ENCODE data around the gene VPS50.

GRCh38 chr7:93352881-93353280 lies 120.7 kb downstream of the VPS50 start:
- TF ChIP-seq GATA2 (IDR thresholded peaks at IDR 0.05; ENCODE audit: low read depth, low read length), result no peak
- no peak for TF ChIP-seq GATA3 (IDR thresholded peaks at IDR 0.05; ENCODE audit: low read depth, low read length)

All from SH-SY5Y (cell line).